Measurements from ENCODE around the gene ATP2B2.

Gene ATP2B2

DNA sequence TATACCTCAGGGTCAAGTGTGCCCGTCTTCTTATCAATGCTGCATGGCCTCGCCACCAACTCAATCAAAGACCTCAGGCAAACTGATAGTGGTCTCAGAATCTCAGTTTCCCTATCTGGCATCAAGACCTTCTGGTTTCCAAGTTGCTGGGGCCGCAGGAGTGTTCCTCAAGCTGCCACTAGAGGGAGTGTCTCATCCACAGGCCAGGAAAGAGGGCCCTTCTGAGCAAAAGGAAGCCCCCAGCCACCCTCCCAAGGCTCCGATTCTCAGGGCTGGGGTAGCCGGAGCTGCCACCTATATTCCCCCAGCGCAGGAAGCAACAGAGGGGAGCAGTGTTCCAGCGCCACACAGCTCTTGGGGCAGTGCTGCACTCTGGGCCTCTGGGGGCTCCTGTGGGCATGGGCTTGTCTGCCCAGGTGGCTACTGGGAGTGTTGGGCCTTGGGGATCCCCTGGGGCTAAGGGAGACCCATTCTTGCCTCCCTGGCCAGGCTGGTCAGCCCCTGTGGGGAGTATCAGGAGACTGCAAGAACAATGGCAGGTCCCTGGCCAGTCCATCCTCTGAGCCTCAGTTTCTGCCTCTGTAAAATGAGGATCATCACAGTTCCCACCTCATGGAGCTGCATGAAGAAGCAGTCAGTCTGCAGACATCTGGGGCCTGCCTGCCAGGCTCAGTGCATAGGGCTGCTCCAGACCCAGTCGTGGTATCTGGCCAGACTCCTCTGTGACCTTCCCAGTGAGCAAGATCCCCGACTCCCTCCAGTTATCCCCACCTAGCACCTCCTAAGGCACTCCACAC is 161.0 kb downstream of the ATP2B2 start:
- peak; percentile 58 for DNase-seq
- in situ Hi-C loops (cut with MboI; ENCODE audit: low pct_unique_long_range_greater_than_20kb, low sequenced_read_pairs), result loop anchor here (25.0 kb wide), 1 partner anchor 393 kb away; no protein-coding TSS in a partner anchor

- in situ Hi-C loops (cut with MboI; ENCODE audit: low pct_unique_long_range_greater_than_20kb, low sequenced_read_pairs), result loop anchor here (25.0 kb wide), 1 partner anchor 394 kb away; no protein-coding TSS in a partner anchor
- DNase-seq, result no peak
Measured at GRCh38 chr3:10343526-10343925, 161.9 kb downstream of the ATP2B2 start.

GRCh38 chr3:10342781-10343180 is 162.6 kb downstream of the ATP2B2 start:
- in situ Hi-C loops (cut with MboI; ENCODE audit: low pct_unique_long_range_greater_than_20kb, low sequenced_read_pairs), result loop anchor here (25.0 kb wide), 1 partner anchor 395 kb away; no protein-coding TSS in a partner anchor
- no peak for DNase-seq

DNA sequence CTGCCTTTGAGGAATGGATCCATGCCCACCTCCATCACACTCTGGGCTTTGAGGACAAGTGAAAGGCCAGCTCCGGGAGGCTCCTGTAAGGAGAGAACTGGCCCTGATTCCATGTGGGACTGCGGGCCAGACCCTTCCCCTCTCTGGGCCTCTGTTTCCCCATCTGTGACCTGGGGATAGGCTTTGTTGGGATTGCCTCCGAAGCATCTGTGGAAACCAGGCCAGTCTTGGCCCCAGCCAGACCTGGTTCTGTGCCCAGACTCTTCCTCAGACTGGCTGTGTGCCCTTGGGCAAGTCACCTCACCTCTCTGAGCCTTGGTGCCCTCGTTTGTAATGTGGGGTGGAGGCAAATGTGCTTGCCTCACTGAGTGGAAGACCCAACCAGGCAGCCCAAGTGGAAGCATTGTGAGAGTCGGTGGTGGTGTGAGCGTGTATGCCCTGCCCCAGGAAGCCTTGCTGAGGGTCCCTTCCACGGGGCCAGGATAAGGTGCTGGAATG is 163.4 kb downstream of the ATP2B2 start:
- in situ Hi-C loops (cut with MboI; ENCODE audit: low pct_unique_long_range_greater_than_20kb, low sequenced_read_pairs), result loop anchor here (25.0 kb wide), 1 partner anchor 395 kb away; no protein-coding TSS in a partner anchor
- no peak for DNase-seq

DNA sequence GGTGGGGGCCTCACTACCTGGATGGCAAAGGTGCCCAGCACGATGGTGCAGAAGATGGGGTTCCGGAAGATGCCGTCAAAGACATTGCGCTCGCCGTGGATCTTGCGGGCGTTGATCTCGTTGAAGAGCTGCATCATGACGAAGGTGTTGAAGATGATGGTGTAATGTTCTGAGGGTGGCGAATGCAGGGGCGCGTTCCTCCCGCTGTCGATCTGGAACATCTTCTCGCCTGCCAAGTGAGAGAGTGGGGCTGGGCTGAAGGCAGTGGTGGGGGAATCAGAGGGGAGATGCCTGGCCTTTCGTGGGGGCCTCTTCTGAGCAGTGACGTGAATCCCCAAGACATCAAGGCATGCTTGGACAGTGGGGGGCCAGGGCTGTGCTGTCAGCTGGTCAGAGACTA is 164.9 kb downstream of the ATP2B2 start:
- in situ Hi-C loops (cut with MboI; ENCODE audit: low pct_unique_long_range_greater_than_20kb, low sequenced_read_pairs), result loop anchor here (25.0 kb wide), 1 partner anchor 397 kb away; no protein-coding TSS in a partner anchor
- DNase-seq, result no peak

- no peak for DNase-seq
- in situ Hi-C loops (cut with MboI; ENCODE audit: low pct_unique_long_range_greater_than_20kb, low sequenced_read_pairs), result loop anchor here (25.0 kb wide), 1 partner anchor 397 kb away; no protein-coding TSS in a partner anchor
Measured at GRCh38 chr3:10340046-10340445, 165.3 kb downstream of the ATP2B2 start.

DNA sequence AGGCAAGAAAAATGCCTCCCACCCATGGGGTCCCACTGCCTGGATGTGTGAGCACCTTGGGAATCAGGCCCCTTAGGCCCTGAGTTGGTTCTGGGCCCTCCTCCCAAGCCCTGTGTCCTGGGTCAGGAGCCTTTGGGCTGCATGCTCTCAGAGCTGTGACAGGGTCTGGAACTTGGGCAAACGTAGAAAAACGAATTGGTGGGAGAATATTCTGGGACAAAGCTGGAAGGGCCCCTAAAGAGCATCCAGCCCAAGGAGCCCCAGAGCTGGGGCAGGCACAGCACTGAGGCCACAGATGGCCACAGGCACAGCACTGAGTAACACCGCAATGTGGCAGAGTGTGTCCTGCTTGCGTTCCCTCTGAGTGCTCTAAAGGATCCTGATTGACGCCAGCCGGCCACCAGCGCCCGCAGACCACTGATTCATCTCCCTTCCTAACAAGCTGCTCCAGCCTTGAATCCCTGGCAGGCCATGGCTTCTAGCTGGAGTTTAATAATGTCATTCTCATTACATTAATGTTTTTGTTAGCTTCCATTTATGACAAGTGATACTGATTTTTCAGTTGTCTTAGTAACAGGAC is 165.9 kb downstream of the ATP2B2 start:
- in situ Hi-C loops (cut with MboI; ENCODE audit: low pct_unique_long_range_greater_than_20kb, low sequenced_read_pairs), result loop anchor here (25.0 kb wide), 1 partner anchor 398 kb away; no protein-coding TSS in a partner anchor

DNA sequence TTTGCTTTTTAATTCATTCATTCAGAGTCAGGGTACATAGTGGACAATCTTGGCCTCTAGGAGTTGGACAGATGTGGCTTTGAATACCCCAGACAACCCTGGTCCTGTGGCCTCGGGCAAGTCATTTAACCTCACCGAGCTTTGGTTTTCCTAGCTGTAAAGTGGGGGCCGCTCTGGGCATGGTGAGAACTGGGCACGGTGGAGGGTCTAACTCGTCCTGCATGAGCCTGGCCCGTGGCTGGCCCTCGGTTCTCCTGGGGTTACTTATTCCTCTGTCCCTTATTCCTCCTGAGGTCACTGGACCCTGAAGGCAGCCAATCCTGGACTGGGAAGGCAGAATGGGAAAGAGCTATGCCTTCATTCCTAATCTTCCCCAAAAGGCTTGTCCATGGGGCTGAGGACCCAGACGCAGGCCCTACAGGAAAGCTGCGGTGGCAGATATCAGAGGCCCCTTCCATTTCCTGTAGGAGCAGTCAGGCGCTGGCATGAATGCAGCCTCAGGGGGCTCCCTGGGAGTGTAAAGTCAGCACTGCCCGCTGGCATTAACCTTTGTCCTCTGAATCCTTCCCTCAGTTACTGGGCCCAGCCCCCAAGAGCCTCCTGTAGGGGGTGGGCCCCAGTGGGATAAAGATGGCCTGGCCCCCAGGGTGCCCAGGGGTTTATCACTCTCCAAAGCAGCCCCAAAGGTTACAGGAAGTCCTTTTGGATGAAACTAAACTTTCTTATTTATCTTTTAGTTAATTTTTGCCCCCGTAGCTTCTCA is 166.6 kb downstream of the ATP2B2 start:
- DNase-seq, result no peak
- in situ Hi-C loops (cut with MboI; ENCODE audit: low pct_unique_long_range_greater_than_20kb, low sequenced_read_pairs), result loop anchor here (25.0 kb wide), 1 partner anchor 399 kb away; no protein-coding TSS in a partner anchor

More for the DNA sequence above, 165.9 kb downstream of the ATP2B2 start:
- DNase-seq, result no peak

- DNase-seq, result no peak
- in situ Hi-C loops (cut with MboI; ENCODE audit: low pct_unique_long_range_greater_than_20kb, low sequenced_read_pairs), result loop anchor here (25.0 kb wide), 1 partner anchor 399 kb away; no protein-coding TSS in a partner anchor
Measured at GRCh38 chr3:10338164-10338470, 167.3 kb downstream of the ATP2B2 start.

DNA sequence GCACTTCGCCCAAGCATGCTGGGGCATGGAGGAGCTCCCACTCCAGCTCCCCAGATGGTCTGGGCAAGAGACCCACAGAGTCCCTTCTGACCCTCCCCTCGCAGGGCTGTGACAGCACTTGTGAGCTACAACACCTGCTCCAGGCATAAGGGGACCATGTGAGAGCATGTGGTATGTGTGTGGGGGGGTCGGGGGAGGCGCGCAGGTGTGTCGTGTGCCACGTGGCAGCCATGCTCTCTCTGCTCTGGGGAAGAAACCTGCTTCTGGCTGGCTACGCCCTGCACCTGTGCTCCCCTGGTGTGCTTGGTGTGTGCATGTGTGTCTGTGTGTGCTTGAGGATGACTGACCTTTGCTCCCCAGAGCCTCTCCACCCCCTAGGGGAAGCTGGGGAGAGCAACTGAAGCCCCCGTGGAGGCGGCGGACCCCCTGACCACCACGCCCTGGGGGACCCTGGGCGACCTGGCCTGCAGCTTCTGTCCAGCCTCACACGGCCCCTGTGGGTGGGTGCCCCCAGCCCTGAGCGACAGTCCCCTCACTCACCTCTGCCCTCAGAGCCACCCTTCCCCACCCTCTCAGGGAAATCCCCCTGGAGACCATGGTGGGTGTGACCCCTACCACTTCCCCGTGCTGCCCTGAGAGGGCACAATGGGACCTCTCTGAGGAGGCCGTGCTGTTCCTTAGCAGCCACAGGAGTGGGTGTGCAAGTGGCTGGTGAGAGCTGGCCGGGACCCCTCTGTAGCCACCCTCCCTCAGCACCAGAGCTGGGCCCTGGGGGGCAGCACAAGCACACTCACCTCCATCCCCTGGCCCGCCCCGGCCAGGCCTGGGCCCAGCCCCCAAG is 167.8 kb downstream of the ATP2B2 start:
- in situ Hi-C loops (cut with MboI; ENCODE audit: low pct_unique_long_range_greater_than_20kb, low sequenced_read_pairs), result loop anchor here (25.0 kb wide), 1 partner anchor 400 kb away; no protein-coding TSS in a partner anchor
- DNase-seq, result no peak

GRCh38 chr3:10336761-10337160 is 168.6 kb downstream of the ATP2B2 start:
- no peak for DNase-seq
- in situ Hi-C loops (cut with MboI; ENCODE audit: low pct_unique_long_range_greater_than_20kb, low sequenced_read_pairs), result loop anchor here (25.0 kb wide), 1 partner anchor 401 kb away; no protein-coding TSS in a partner anchor

DNA sequence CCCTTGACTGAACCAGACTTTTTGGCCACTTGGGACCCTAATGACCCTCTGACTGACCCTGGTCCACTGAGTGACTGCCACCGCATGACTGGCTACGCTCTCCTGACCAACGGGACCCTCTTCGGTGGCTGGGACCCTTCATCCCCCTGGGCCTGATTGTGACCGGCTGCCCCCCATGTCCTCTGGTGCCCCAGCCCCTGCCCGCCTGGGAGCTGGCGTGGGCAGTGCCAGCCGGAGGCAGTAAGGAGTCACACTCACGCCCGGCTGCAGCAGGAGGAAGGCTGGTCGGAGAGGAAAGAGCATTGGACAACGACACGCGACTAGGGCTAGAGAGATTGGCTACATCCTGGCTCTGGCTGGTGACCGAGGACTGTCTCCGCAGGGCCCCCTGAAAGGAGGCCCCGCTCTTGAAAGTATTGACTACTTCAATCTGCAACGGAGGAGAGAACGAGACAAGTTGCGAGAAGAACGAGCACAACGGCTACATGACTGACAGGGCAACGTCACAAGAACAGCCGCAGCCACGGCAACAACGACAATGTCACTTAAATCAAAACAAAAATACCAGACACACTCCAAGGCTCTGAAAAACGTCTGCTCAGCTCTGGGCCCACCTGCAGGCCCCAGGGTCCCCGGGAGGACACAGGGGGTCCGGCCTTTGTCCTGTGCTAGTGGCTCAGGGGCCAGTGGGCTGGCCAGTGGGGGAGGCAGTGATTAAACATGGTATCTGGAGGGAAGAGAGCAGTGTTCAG is 169.3 kb downstream of the ATP2B2 start:
- in situ Hi-C loops (cut with MboI; ENCODE audit: low pct_unique_long_range_greater_than_20kb, low sequenced_read_pairs), result loop anchor here (25.0 kb wide), 1 partner anchor 401 kb away; no protein-coding TSS in a partner anchor
- DNase-seq, result no peak

DNA sequence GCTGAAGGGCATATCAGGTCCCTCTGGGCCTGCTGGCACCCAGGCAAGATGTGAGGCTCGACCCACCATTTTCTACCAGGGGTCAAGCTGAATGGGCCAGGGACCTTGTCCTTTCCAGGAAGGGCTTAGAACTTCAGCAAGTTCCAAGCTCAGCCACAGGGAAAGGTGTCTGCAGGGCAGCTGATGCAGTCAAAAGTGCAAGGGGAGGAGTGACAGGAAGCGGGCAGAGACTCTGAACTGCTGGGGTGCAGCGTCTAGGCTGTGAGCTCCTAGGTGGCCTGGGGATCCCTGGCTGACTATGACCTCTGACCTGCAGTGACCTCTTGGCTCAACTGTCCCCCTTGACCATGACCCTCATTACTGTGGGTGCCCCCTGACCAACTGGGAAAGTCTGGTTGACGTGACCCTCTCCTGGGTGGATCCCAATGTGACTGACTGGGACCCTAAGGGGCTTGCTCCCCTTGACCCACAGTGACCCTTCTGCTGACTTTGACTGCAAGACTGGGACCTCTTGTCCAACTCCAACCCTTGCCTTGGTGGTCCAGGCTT is 170.1 kb downstream of the ATP2B2 start:
- in situ Hi-C loops (cut with MboI; ENCODE audit: low pct_unique_long_range_greater_than_20kb, low sequenced_read_pairs), result loop anchor here (25.0 kb wide), 1 partner anchor 402 kb away; no protein-coding TSS in a partner anchor
- DNase-seq, result no peak

DNA sequence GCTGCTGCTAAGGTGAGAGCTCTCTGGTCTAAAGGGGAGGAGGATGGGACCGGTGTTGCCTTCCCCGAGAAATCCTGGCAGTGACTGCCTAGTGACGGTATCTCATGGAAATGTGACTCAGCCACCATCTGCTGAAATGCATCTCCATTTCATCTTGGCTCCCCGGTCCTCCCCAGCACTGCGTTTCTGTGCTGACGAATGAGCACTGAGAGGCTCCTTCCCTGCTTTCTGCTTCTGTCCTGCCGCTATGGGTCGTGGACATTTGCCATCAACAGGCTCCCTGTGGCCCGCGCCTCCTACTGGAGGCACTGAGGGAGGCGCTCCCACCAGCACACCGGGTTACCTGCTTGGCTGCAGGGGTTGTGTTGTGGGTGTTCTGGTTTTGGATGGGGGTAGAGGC is 170.9 kb downstream of the ATP2B2 start:
- no peak for DNase-seq

GRCh38 chr3:10334042-10334441 is 171.3 kb downstream of the ATP2B2 start:
- DNase-seq, result no peak
- in situ Hi-C loops (cut with MboI; ENCODE audit: low pct_unique_long_range_greater_than_20kb, low sequenced_read_pairs), result loop anchor here (25.0 kb wide), 1 partner anchor 403 kb away; no protein-coding TSS in a partner anchor

More for the DNA sequence above, 170.9 kb downstream of the ATP2B2 start:
- in situ Hi-C loops (cut with MboI; ENCODE audit: low pct_unique_long_range_greater_than_20kb, low sequenced_read_pairs), result loop anchor here (25.0 kb wide), 1 partner anchor 403 kb away; no protein-coding TSS in a partner anchor

DNA sequence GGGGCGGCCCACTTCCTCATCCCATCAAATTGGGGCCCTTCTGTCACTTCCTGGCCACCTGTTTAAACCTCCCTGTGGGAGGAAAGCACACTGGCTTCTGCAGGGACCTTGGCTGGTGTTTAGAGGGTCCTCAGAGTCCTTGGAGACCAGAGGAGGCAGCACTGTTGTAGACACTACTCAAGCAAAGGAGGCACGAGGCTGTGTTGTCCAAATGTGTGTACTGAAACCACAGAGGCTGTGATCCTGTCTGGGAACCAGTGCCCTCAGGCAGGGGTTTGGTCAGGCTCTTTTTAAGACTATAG is 172.1 kb downstream of the ATP2B2 start:
- no peak for DNase-seq
- in situ Hi-C loops (cut with MboI; ENCODE audit: low pct_unique_long_range_greater_than_20kb, low sequenced_read_pairs), result loop anchor here (25.0 kb wide), 1 partner anchor 404 kb away; no protein-coding TSS in a partner anchor
